ENCODE measurements around the gene LURAP1L. TPM values are rescaled to one million over a fixed set of nuclear protein-coding genes. Genes with fewer than 3 reads are reported as not detected.

The LURAP1L gene
- total and polyA plus RNA-seq, 2 of the 4 experiments (the other 2 are of a cell fraction) = 6.1 to 10.6 TPM

DNA sequence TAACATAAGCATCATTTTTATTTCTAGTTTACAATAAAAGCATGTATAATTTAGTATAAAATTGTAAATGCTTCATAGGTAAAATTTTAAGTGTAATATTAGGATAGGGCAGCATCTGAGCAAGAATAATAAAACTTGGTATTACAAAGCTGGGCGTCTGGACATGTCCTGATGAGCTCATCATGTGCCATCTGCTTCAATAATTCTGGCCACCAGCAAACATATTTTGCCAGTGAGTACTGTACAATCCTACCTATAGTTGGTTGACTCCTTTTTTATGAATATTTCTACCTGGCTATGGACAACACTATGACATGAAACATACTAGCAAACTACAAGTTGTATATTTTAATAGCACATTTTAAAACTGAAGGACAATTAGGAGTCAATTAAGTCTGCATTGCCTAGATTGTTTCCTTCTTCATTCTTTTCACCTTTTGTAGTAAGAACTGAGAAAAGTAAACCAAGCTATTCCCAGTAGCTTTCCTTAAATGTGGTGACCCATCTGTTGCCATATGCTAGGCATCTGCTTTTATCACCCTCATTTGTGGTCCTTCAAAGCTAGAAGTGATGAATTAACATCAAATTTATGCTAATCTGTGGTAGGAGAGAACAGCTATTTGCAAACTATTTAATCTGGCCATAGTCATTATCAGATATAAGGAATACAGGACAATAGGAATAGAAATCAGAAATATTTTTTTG is 23.4 kb downstream of the LURAP1L start:
- no peak for ATAC-seq (ENCODE audit: low read depth)
- H4K5ac ChIP-seq (ENCODE audit: low read depth, low read length) = peak overlapping the region; percentile 72; the same call in 1 of the 2 replicates
- no CpG with 5 or more reads among the region's 1 CpG for WGBS, 2 experiments (ENCODE audit: extremely low coverage in 2 of 2, insufficient read length in 1 of 2)

More for the DNA sequence above, 23.4 kb downstream of the LURAP1L start:
- DNase-seq = no peak
- H2BK5ac ChIP-seq (ENCODE audit: low read depth, low read length, poor library complexity, severe bottlenecking) = no peak overlapping the region
- H3K9ac ChIP-seq (ENCODE audit: low read depth, low read length) = no peak overlapping the region
- no peak overlapping the region for H3K14ac ChIP-seq (replicated peaks; ENCODE audit: low read depth, low read length)
- peaks cover 6% of the 10 kb centered on the region; the same call in 1 of the 2 replicates for H3K36me3 ChIP-seq (ENCODE audit: control insufficient read depth, insufficient read depth, low read length)
- no peak overlapping the region for H3K23ac ChIP-seq (ENCODE audit: low read depth, low read length)
- H2AK9ac ChIP-seq (replicated peaks; ENCODE audit: low read depth, low read length, poor library complexity) = no peak overlapping the region
- in situ Hi-C loops (cut with MboI; ENCODE audit: low sequenced_read_pairs) = no loop called here
- no peak overlapping the region for H4K91ac ChIP-seq (ENCODE audit: insufficient read depth, low read depth, low read length)
- no peak overlapping the region for H3K56ac ChIP-seq (ENCODE audit: extremely low read depth, insufficient read depth, low read length)
- no peak overlapping the region for H2BK15ac ChIP-seq (ENCODE audit: low read depth, low read length)
- ChIA-PET POLR2A (ENCODE audit: unreplicated experiment) (no interaction called here), CTCF (interaction anchor here (1.0 kb wide), 1 partner anchor 17 kb away, joined by 3 read pairs; no protein-coding TSS in a partner anchor)
- H3K27me3 ChIP-seq (ENCODE audit: control insufficient read depth, insufficient read depth, low read length) = no peaks in the 10 kb centered on the region
- no peak overlapping the region for H3K27ac ChIP-seq (ENCODE audit: insufficient read depth, low read length)
- TF ChIP-seq POLR2A (IDR thresholded peaks at IDR 0.05; ENCODE audit: low read depth, low read length) (no peak), BHLHE40 (IDR thresholded peaks at IDR 0.05; ENCODE audit: low read depth, low read length) (no peak), MAFK (IDR thresholded peaks at IDR 0.05; ENCODE audit: low read depth, low read length) (no peak), MXI1 (IDR thresholded peaks at IDR 0.05; ENCODE audit: borderline replicate concordance, low read depth, low read length) (no peak), RCOR1 (IDR thresholded peaks at IDR 0.05; ENCODE audit: insufficient replicate concordance, low read length) (no peak), CHD1 (IDR thresholded peaks at IDR 0.05; ENCODE audit: low read depth, low read length) (no peak), SMC3 (IDR thresholded peaks at IDR 0.05; ENCODE audit: low read depth, low read length) (no peak), CEBPB (IDR thresholded peaks at IDR 0.05; ENCODE audit: low read depth, low read length) (no peak), RFX5 (IDR thresholded peaks at IDR 0.05; ENCODE audit: low read depth, low read length) (no peak), NFE2L2 (IDR thresholded peaks at IDR 0.05; ENCODE audit: low read depth, low read length) (no peak)
- TF ChIP-seq, protein P1, sequence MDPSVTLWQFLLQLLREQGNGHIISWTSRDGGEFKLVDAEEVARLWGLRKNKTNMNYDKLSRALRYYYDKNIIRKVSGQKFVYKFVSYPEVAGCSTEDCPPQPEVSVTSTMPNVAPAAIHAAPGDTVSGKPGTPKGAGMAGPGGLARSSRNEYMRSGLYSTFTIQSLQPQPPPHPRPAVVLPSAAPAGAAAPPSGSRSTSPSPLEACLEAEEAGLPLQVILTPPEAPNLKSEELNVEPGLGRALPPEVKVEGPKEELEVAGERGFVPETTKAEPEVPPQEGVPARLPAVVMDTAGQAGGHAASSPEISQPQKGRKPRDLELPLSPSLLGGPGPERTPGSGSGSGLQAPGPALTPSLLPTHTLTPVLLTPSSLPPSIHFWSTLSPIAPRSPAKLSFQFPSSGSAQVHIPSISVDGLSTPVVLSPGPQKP (IDR thresholded peaks at IDR 0.05; ENCODE audit: borderline replicate concordance, low read depth, low read length) = no peak
- TF ChIP-seq, protein P2, sequence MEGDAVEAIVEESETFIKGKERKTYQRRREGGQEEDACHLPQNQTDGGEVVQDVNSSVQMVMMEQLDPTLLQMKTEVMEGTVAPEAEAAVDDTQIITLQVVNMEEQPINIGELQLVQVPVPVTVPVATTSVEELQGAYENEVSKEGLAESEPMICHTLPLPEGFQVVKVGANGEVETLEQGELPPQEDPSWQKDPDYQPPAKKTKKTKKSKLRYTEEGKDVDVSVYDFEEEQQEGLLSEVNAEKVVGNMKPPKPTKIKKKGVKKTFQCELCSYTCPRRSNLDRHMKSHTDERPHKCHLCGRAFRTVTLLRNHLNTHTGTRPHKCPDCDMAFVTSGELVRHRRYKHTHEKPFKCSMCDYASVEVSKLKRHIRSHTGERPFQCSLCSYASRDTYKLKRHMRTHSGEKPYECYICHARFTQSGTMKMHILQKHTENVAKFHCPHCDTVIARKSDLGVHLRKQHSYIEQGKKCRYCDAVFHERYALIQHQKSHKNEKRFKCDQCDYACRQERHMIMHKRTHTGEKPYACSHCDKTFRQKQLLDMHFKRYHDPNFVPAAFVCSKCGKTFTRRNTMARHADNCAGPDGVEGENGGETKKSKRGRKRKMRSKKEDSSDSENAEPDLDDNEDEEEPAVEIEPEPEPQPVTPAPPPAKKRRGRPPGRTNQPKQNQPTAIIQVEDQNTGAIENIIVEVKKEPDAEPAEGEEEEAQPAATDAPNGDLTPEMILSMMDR (conservative IDR thresholded peaks at IDR 0.05; ENCODE audit: low read depth, low read length) = no peak
- no peaks in the 10 kb centered on the region for H3K9me3 ChIP-seq (ENCODE audit: control insufficient read depth, insufficient read depth, low read length)
- H2AK5ac ChIP-seq (ENCODE audit: low read depth, low read length) = no peak overlapping the region; the same call in 1 of the 2 replicates
- H3K79me1 ChIP-seq (ENCODE audit: low read depth in 1 of 2, low read length in 2 of 2) = peaks cover 2 to 6% of the 10 kb centered on the region in 2 experiments; a peak in 2 of 4 replicates
- no peak overlapping the region for H3K4me3 ChIP-seq (ENCODE audit: insufficient read depth, low read depth, low read length)
- no peak overlapping the region for H2BK120ac ChIP-seq (ENCODE audit: low read depth, low read length)
- H4K8ac ChIP-seq (ENCODE audit: low read depth in 2 of 2, low read length in 2 of 2) = no peak overlapping the region; a peak in 1 of 4 replicates
- no TSS peak for BruUV-seq (replicated peaks)
- H4K20me1 ChIP-seq (ENCODE audit: insufficient read depth, low read length) = no peaks in the 10 kb centered on the region
- peaks cover 5% of the 10 kb centered on the region; the same call in 1 of the 2 replicates for H3K4me1 ChIP-seq (ENCODE audit: control insufficient read depth, insufficient read depth, low read length)
- dilution Hi-C loops (cut with HindIII; ENCODE audit: low sequenced_read_pairs, unreplicated experiment) = no loop called here
- H3K9me1 ChIP-seq (ENCODE audit: insufficient read depth, low read length) = no peaks in the 10 kb centered on the region
- H3K18ac ChIP-seq (ENCODE audit: low read depth, low read length) = peak overlapping the region; percentile 81; the same call in 1 of the 2 replicates
- no peak overlapping the region for H3K4me2 ChIP-seq (ENCODE audit: low read depth, low read length)
- no peak overlapping the region for H2BK20ac ChIP-seq (ENCODE audit: low read depth, low read length)
- intact Hi-C loops (cut with micrococcal nuclease) = no loop called here
- H3K4ac ChIP-seq (ENCODE audit: low read depth, low read length) = no peak overlapping the region
- no peak overlapping the region for H2AFZ ChIP-seq (replicated peaks; ENCODE audit: low read length, poor library complexity)

Measured in IMR-90 (cell line).